Kidney (tissue), 14 donors: ENCODE measurements around the gene TP53BP2. TPM values are rescaled to one million over a fixed set of nuclear protein-coding genes. Genes with fewer than 3 reads are reported as not detected.
"Not testable (repeated sequence)": the region's sequence is repeated elsewhere in the genome, so short reads cannot be mapped to it uniquely, and the experiment has no call there.

ENCODE experiments used
- DNase-seq, 5 donors: peaks; one replicate each; pipeline ENCODE4 v3.0.0-alpha.2; 2013 to 2020
- FAIRE-seq: peaks from 2 replicates; lab custom pipeline; 2012; peaks lifted over from hg19 to GRCh38; lab: Jason Lieb, UNC
- H3K27ac ChIP-seq, 2 donors: one replicate each; pipeline ENCODE4 v1.7.0; 2013; ENCODE audit warnings: low read depth in 2 of 2, low read length in 2 of 2, inconsistent platforms in 1 of 2
- H3K27me3 ChIP-seq: one replicate; pipeline ENCODE4 v1.7.1; 2013; ENCODE audit warnings: low read length, inconsistent platforms; ENCODE audit not compliant: control insufficient read depth, insufficient read depth
- H3K36me3 ChIP-seq, 3 donors: one replicate each; pipeline versions ENCODE4 v1.7.0 to v1.7.1; 2013; ENCODE audit warnings: low read length in 3 of 3, control low read depth in 1 of 3, inconsistent platforms in 1 of 3; ENCODE audit not compliant: insufficient read depth in 3 of 3, control insufficient read depth in 2 of 3
- H3K4me1 ChIP-seq, 3 donors: one replicate each; pipeline versions ENCODE4 v1.7.0 to v1.7.1; 2013; ENCODE audit warnings: low read length in 3 of 3, inconsistent platforms in 1 of 3, low read depth in 1 of 3; ENCODE audit not compliant: control insufficient read depth in 2 of 3, insufficient read depth in 2 of 3
- H3K4me3 ChIP-seq, 3 donors: one replicate each; pipeline versions ENCODE4 v1.7.0 to v1.8.1; 2013; ENCODE audit warnings: low read length in 3 of 3, control low read depth in 1 of 3, inconsistent platforms in 1 of 3
- H3K9ac ChIP-seq, 3 donors: one replicate each; pipeline versions ENCODE4 v1.7.0 to v1.7.1; 2013; ENCODE audit warnings: low read length in 3 of 3, control low read depth in 1 of 3, inconsistent platforms in 1 of 3
- H3K9me3 ChIP-seq, 3 donors: one replicate each; pipeline versions ENCODE4 v1.7.0 to v1.7.1; 2013; ENCODE audit warnings: low read length in 3 of 3, control low read depth in 1 of 3, inconsistent platforms in 1 of 3; ENCODE audit not compliant: control insufficient read depth in 2 of 3, insufficient read depth in 1 of 3
- CTCF ChIP-seq: IDR thresholded peaks from 3 replicates; pipeline ENCODE4 v1.5.1; 2012; ENCODE audit warnings: mild to moderate bottlenecking, moderate library complexity, borderline replicate concordance; ENCODE audit not compliant: insufficient read depth; ENCODE audit errors: extremely low read depth
- intact Hi-C: fragments of 100-400 bp; cut with DNase I; formaldehyde crosslinking; loops from one replicate; pipeline ENCODE4 v1.11.1; 2022
- polyA plus RNA-seq: library from polyadenylated mRNA; stranded (reverse); fragments of 350-450 nt; fragmentation: Illumina TruSeq; extraction: RNeasy Lipid Tissue Mini Kit (QIAGEN cat#74804); gene quantifications from one replicate; pipeline ENCODE4 v1.2.3, GENCODE V29; 2014; ENCODE audit warnings: low read depth, low replicate concordance; ENCODE audit not compliant: insufficient read depth
- total RNA-seq: library from RNA; stranded (reverse); fragmentation: NEBNext Ultra II Directional; extraction: Animal tissue kit (Norgen Biotek cat#: 25700); gene quantifications from one replicate; pipeline ENCODE4 v1.2.1, GENCODE V29; 2021
- donor health status: control.
- donor health status: control.
- donor health status: control.
- donor health status: control.
- donor health status: control.
- donor health status: DM: yes; HTN: yes; CAD: no.
- donor health status: Normal renal cell carcinoma (clear cell type).

Gene TP53BP2
- total and polyA plus RNA-seq, 2 donors from 2014 or later, result 10.3 to 45.9 TPM

GRCh38 chr1:223810586-223810985, 35.2 kb downstream of the TP53BP2 start:
- Histone ChIP-seq H3K27ac (no peak overlapping the region), H3K4me3 (no peak overlapping the region), H3K9me3 (no peaks in the 10 kb centered on the region), H3K27me3 (no peaks in the 10 kb centered on the region), H3K36me3 (peaks cover 0 to 12% (median 2%) of the 10 kb centered on the region in 3 donors), H3K9ac (no peak overlapping the region), H3K4me1 (no peaks in the 10 kb centered on the region)
- TF ChIP-seq CTCF, result no peak
- DNase-seq (no peak), FAIRE-seq (no peak)
- intact Hi-C loops, result no loop called here

- FAIRE-seq, H3K4me1 ChIP-seq, H3K9me3 ChIP-seq, H3K27me3 ChIP-seq, intact Hi-C loops, H3K4me3 ChIP-seq, H3K9ac ChIP-seq, DNase-seq, H3K27ac ChIP-seq: not testable (repeated sequence)
- H3K36me3 ChIP-seq, result peaks cover 0 to 12% (median 4%) of the 10 kb centered on the region in 3 donors
Observed at GRCh38 chr1:223809905-223810304, 35.8 kb downstream of the TP53BP2 start.

DNA sequence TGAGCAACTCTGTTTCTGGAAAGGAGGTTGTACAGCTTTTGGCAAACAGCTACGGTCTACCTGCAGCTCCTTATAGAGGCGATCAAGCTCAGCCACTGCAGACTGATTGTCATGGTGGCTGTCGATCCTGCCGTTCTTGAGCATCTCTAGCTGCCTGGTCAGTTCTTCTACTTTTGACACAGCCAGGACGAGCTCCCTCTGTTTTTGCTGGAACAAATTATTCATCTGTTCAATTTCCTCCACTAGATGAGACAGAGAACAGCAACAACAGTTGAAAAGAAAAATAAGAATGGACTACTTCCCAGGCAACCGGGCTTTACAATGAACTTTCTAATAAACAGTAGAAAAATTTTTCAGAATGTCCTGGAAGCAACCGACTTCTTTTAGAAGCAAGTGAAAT, 42.5 kb downstream of the TP53BP2 start:
- TF ChIP-seq CTCF, result no peak
- intact Hi-C loops, result no loop called here
- no peaks in the 10 kb centered on the region for H3K9me3 ChIP-seq
- H3K27me3 ChIP-seq, result no peaks in the 10 kb centered on the region
- no peak for FAIRE-seq
- no peak for DNase-seq
- H3K9ac ChIP-seq, result no peak overlapping the region
- peaks cover 5 to 40% (median 17%) of the 10 kb centered on the region in 3 donors for H3K36me3 ChIP-seq
- H3K4me1 ChIP-seq, result no peaks in the 10 kb centered on the region
- H3K4me3 ChIP-seq, result no peak overlapping the region
- no peak overlapping the region for H3K27ac ChIP-seq

DNA sequence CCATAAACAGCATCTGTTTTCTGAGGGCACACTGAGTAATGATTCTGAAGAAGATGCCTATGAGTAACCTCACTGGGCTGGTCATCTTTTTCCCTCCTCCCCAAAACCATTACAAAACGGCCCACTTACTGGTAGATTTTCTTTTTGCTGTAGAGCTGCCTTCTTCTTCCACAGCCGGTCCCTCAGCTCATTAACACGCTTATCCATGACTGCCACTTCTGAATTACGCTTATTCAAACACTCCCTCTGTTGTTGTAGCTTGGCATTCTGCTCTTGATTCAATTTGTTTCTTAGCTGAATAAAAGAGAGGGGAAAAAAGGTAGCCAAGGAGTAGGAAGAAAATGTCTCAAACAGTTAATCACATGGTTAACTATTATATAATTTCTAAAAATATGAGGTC, 43.1 kb downstream of the TP53BP2 start:
- Histone ChIP-seq H3K4me3 (no peak overlapping the region), H3K9me3 (no peaks in the 10 kb centered on the region), H3K27me3 (no peaks in the 10 kb centered on the region), H3K36me3 (peaks cover 5 to 46% (median 23%) of the 10 kb centered on the region in 3 donors), H3K4me1 (no peaks in the 10 kb centered on the region), H3K27ac (no peak overlapping the region), H3K9ac (no peak overlapping the region)
- intact Hi-C loops, result no loop called here
- DNase-seq (no peak), FAIRE-seq (no peak)
- no peak for TF ChIP-seq CTCF
